ENCODE data around the gene MAN1A2. TPM values are rescaled to one million over a fixed set of nuclear protein-coding genes. Genes with fewer than 3 reads are reported as not detected.
A peak's percentile ranks its signal among the peaks of the same experiment; 100 is the strongest.

Gene MAN1A2
- total and polyA plus RNA-seq, 9 of the 15 experiments (the other 6 are each of a cell fraction or from before 2014, with no cell fraction given) = 4.2 to 38.4 (median 18.7) TPM

- Histone ChIP-seq H3K9me3 (replicated peaks; ENCODE audit: control insufficient read depth, insufficient read depth, low read depth, low read length) (no peaks in the 10 kb centered on the region), H2AFZ (ENCODE audit: low read depth, low read length) (no peak overlapping the region), H3K4me2 (ENCODE audit: insufficient read depth, low read length) (no peak overlapping the region), H3K4me1 (replicated peaks in 1 of 2; ENCODE audit: control insufficient read depth in 2 of 2, insufficient read depth in 2 of 2, low read length in 2 of 2) (peaks cover 0 to 12% of the 10 kb centered on the region in 2 experiments; a peak in 3 of 5 replicates), H3K36me3 (ENCODE audit: control insufficient read depth, insufficient read depth, low read length) (no peaks in the 10 kb centered on the region), H3K27ac (ENCODE audit: extremely low read depth, low read depth, low read length) (no peak overlapping the region), H3K27me3 (ENCODE audit: control insufficient read depth in 2 of 2, insufficient read depth in 2 of 2, low read length in 2 of 2) (no peaks in the 10 kb centered on the region), H3K9me1 (ENCODE audit: control insufficient read depth, insufficient read depth, low read length) (no peaks in the 10 kb centered on the region), H3K79me2 (ENCODE audit: control insufficient read depth, insufficient read depth, low read length) (no peaks in the 10 kb centered on the region), H3K9ac (ENCODE audit: insufficient read depth in 1 of 2, low read depth in 2 of 2, low read length in 2 of 2) (no peak overlapping the region), H3K4me3 (no peak overlapping the region), H4K20me1 (replicated peaks; ENCODE audit: control insufficient read depth, insufficient read depth, low read length) (no peaks in the 10 kb centered on the region)
- DNase-seq (ENCODE audit: extremely low read depth in 1 of 4, low spot score in 3 of 4) (no peak), ATAC-seq (no peak), FAIRE-seq (no peak)
- ChIA-PET CTCF (ENCODE audit: low intra/inter-chr PET ratio) (no interaction called here), POLR2A (interaction anchor here (0.8 to 1.6 kb wide), 3 partner anchors 9 to 270 kb away, joined by 3 to 5 read pairs (median 3); partner anchors contain the start of gene TENT5C)
- in situ Hi-C loops (cut with MboI) = no loop called here
- TF ChIP-seq ZBTB34 (CRISPR knock-in tag; IDR thresholded peaks at IDR 0.05) = no peak
- TF ChIP-seq KDM1A (IDR thresholded peaks at IDR 0.05) = peak; percentile 44 to 45; a peak in 1 of 4 replicates
- TF ChIP-seq BDP1 (IDR thresholded peaks at IDR 0.05; ENCODE audit: insufficient read depth, insufficient read length) = no peak
- intact Hi-C loops (cut with micrococcal nuclease) = loop anchor here (2.0 kb wide), 1 partner anchor 19 kb away; no protein-coding TSS in a partner anchor
- 3% methylated on average over 2 of the region's 2 CpGs for WGBS (ENCODE audit: insufficient coverage, low coverage, missing lambda C conversion rate)
- no TSS peak for BruUV-seq (replicated peaks)
Measured at GRCh38 chr1:117336088-117336817, 31.0 kb upstream of the MAN1A2 start.

All from K562 (cell line).